COLO829 (cell line): Measurements from ENCODE around the gene TRAPPC11.

Source experiments
- DNase-seq: peaks from one replicate; pipeline ENCODE4 v3.0.0; 2012; ENCODE audit warnings: low spot score

TRAPPC11 gene

DNA sequence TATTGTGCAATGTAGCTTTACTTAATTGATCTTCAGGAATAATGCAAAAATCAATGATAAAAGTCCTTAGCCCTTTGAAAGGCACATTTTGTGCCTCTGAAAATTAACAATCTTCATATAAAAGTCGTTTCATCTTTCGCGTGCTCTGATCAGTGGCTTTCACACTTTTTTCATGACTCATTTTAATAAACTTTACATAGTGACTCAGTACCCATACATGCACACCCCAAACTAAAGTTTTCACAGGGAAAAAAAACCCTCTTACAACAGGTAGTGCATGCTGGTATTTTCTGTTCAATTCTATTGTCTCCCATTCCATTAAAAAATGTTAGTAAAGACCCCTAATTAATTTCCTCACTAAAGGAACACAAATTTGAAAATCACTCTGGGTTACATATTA is 21.6 kb upstream of the TRAPPC11 start:
- DNase-seq = no peak

- DNase-seq = no peak
Measured at GRCh38 chr4:183638436-183638835, 20.7 kb upstream of the TRAPPC11 start.

DNA sequence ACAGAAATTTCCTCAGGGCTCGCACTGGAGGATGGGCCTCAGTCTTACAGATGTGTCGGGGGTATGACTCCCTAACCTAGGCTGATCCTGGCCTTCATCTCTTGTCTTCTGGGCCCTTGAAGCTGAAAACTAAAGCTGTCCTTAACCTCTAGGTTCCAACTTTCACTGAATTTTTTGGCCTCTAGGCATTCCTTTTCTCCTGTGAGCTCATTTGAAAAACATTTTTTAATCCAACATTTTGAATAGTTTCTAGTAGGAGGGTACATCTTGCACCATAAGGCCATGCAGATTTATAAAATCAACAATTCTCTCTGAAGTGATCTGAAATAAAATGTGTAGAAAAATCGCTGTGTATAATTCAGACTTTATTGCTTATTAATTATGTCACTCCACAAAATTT is 19.8 kb upstream of the TRAPPC11 start:
- DNase-seq = no peak

DNA sequence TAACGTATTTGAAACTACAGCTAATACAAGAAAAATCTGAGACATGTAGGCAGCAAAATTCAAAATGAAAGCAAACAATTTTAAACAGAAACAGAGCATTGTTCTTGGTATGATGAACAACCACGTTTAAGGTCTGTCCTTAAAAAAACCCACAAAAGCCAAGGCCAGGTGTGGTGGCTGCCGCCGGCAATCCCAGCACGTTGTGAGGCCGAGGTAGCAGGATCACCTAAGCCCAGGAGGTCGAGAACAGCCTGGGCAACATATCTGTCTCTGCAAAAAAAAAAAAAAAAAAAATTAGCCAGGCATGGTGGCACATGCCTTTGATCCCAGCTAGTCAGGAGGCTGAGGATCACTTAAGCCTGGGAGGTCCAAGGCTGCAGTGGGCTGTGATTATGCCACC is 13.8 kb upstream of the TRAPPC11 start:
- DNase-seq = no peak

DNA sequence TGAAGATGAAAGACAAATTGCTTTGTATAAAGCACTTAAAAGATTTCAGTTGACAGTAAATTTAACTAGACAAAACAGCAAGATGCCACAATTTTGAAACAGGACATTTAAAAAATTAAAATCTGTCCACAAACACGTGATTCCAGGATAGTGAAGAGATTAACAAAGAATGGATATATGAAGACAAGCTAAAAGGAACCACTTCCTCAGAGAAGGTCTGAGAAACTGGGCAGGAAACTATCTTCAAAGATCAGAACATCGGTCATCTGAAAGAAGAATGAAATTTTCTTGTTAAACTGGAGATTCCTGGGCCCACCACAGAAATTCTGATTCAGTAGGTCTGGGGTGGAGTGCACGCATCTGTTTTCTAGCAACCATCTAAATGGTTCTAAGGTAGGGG is 1.5 kb upstream of the TRAPPC11 start:
- DNase-seq = no peak

DNA sequence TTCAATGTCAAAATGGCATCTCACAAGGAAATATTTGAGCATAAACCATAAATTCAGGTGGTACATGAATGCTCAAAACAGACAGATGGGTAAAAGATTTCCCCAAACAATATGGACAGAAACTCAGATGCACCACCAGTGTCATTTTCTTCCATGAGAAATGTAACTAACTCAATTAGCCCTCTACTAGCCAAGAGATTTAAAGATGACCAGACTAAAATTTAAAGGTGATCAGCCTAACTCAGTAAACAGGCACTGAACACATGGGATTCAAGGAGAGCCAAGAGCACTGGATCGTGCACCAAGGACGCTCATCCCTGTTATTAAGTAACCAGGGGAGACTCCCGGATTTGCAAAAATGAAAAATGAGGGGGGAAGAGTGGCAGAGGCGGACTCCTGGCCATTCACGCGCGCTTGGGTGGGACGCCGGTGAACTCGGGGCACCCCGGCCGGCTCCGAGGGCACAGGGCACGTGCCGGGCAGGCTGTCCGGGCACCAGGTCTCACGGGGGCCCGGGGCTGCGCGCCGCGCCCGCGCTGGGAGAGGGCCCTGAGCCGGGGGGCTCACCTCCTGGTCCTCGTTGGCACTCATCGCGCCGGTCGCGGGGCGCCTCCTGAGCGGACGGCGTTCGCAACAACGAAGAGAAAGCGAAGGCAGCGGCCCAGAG is 598 bp upstream of the TRAPPC11 start:
- DNase-seq = peak; percentile 19

- DNase-seq = no peak
Measured at GRCh38 chr4:183659872-183660242, 764 bp downstream of the TRAPPC11 start.

DNA sequence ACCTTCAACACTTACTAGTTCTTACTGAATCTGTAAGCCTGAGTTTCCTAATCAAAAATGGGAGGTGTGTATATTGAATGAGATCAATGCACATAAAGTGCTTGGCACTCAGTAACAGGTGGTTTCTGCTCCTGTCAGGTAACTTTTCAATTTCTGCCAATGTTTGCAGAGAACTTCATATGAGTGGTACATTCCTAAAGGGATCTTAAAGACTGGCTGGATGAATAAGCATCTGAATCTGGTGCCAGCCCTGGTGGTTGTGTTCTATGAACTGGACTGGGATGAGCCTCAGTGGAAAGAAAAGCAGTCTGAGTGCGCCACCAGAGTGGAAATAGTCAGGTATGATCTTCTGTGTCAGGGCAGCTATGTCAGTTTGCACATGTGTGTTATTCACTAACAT is 7.0 kb downstream of the TRAPPC11 start:
- no peak for DNase-seq

DNA sequence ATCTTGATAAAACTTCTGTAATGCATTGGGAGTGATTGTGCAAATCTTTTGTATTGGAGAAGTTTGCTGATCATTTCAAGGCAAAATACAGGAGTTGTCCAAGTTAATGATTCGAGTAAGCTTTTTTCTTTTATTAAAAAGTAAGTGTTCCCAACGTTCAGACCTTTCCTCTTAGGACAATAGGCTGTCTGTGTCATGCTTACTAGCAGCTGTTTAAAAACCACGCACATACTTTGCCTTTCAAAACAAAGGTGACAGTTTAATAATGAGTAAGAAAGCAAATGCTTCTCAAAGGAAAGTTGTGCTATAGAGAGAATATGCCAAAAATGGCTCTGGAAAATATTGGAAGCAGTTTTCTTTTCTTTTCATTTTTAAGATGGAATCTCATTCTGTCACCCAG is 11.2 kb downstream of the TRAPPC11 start:
- DNase-seq = no peak

- no peak for DNase-seq
Measured at GRCh38 chr4:183670960-183671555, 12.0 kb downstream of the TRAPPC11 start.

DNA sequence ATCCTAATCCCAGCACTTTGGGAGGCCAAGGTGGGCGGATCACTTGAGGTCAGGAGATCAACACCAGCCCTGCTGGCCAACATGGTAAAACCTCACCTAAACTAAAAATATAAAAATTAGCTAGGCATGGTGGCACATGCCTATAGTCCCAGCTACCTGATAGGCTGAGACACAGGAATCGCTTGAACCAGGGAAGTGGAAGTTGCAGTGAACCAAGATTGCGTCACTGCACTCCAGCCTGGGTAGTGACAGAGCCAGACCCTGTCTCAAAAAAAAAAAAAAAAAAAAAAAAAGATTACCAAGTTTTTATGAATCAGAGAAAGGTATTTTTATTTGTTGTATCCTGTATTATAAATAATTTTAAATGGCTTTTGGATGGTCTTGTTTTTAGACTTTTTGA is 15.1 kb downstream of the TRAPPC11 start:
- DNase-seq = no peak

DNA sequence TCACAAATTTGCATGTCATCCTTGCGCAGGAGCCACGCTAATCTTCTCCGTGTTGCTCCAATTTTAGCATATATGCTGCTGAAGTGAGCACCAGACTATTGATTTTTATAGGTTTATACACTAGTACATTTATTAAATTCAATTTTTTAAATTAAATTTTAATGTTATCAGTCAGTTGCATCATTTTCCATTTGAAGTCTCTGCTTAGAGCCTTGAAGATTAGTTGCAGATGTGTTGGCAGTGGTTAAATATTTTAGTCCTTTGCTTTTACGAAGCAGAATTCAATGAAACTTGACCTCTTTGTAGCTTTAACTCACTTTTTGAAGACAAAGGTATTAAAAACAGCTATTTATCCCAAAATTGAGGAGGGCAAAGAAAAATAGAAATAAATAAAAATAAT is 16.5 kb downstream of the TRAPPC11 start:
- DNase-seq = no peak

- no peak for DNase-seq
Measured at GRCh38 chr4:183681119-183681518, 22.0 kb downstream of the TRAPPC11 start.

DNA sequence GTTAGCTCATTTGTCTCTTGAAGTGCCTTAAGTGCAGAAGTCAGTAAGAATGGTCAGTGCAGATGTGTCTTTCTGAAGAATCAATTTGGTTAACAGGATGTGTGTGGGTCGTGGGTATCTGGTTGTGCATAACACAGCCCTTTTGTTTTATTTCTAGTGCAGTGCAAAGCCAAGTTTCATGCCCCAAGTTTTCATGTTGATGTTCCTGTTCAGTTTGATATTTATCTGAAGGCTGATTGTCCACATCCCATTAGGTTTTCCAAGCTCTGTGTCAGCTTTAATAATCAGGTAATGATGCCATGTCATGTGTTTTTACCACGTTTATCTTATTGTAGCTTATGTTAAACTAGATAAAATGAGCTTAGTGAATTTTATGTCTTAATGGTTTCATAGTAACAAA is 27.4 kb downstream of the TRAPPC11 start:
- peak; percentile 86 for DNase-seq

GRCh38 chr4:183688216-183688615 is 29.1 kb downstream of the TRAPPC11 start:
- DNase-seq = no peak

- DNase-seq = peak; percentile 56
Measured at GRCh38 chr4:183691006-183691405, 31.9 kb downstream of the TRAPPC11 start.

DNA sequence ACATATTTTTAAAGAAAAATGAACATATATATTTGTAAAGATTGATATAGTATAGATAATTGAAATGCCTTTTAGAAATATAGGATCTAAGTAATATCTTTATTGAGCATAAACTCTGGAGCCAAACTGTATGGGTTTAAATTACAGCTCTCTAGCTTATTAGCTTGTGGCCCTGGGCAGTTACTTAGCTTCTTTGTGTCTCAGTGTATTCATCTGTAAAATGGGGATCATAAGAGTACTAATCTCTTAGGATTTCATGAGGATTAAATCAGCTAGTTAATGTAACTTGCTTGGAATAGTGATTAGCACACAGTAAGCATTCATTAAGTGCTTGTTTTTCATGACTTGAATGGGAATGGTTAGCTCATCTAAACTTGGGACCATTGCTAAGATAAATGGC is 32.8 kb downstream of the TRAPPC11 start:
- no peak for DNase-seq

DNA sequence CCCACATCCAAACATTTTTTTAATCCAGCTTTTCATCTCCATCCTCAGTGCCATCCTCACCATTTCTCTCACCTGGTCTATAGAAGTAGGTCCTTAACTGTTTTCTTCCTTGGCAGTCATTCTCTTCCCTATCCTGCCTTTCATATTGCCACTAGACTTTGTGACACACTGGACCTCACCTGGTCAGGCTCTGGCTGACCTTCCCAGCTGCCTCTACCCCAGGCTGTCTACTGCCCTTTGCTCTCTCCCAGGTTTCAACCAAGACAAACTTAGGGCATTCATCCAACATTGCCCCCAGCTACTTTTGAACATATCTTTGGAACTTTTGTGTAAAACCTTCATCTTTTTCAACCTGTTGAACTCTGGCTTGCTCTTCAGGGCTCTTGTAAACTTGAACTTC is 39.8 kb downstream of the TRAPPC11 start:
- no peak for DNase-seq

GRCh38 chr4:183700407-183700806 is 41.3 kb downstream of the TRAPPC11 start:
- no peak for DNase-seq

DNA sequence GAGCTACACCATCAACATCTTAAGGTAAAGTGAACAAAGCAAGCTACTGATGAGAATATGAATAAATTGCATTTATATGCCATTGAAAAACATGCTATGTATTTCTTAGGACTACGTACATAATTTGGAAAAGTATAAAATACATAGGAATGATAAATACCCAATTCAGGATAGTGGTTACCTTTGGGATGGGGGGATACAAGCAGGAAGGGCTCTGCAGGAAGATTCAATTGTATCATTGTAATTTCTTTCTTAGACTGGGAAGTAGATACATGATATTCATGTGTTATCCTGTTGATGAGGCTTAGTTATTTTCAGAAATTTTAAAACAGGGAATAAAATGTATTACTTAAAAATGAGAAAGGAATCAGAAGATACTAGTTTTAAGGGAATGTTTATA is 43.4 kb downstream of the TRAPPC11 start:
- no peak for DNase-seq

GRCh38 chr4:183714626-183715025 is 55.5 kb downstream of the TRAPPC11 start:
- DNase-seq = no peak

GRCh38 chr4:183716302-183716701 is 57.2 kb downstream of the TRAPPC11 start:
- peak; percentile 22 for DNase-seq

DNA sequence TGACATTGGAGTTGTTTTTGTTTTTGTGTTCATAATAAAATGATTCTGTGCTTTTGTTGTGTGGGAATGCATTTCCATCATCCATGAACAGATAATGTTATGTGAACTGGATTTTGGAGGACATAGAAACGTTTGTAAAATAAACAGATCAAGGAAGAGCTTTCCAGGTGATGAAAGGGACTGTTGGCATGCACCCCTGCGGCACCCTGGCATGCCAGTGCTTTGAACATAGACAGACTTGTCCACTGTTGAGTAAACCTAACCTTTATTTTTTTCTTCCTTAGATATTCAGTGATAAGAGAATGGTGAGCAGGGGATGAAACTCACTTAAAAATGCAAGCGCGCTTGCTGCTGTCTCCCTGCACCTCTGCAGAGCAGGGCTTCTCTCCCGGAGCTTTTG is 59.8 kb downstream of the TRAPPC11 start:
- no peak for DNase-seq
